ENCODE data around the gene RANBP1. TPM values are rescaled to one million over a fixed set of nuclear protein-coding genes. Genes with fewer than 3 reads are reported as not detected.

RANBP1 gene
- total and polyA plus RNA-seq, 12 donors: 63.3 to 346 (median 126) TPM

DNA sequence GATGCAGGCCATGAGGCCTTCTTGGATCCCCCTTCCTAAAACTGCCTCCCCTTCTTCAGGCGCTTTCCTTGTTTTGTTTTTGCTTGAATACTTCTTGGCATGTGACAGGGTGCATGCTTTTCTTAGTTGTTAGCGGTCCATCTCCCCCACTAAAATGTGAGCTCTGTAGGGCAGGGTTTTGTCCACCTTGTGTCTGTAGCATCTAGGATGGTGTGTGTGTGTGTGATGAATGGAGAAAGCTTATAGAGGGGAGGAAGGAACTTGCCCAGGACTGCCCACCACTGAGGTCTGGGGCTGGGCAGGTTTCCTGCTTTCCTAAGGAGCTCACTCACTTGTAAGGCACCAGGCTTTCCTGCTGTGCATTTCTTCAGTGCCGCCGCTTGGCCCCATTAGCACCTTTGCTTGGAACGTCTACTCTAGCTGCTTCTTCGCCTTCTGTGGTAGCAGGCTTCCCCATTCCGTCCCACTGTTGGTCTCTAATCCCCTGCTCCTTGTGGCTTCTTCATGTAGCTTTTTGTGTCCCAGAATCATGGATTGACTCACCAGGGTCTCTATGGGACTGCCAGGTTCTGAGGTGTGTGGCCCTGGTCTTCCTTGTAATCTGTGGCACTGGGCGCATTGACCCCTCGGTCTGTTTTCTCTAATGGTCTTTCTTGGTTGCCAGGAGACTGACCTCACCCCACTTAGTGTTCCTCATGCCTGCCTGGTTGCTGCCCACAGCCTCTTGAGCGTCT, 32.6 kb upstream of the RANBP1 start:
- Histone ChIP-seq H3K9me3 (replicated peaks in 1 of 3) (no peaks in the 10 kb centered on the region), H3K36me3 (replicated peaks in 1 of 2) (peaks cover 0 to 29% of the 10 kb centered on the region in 2 donors), H3K27me3 (no peaks in the 10 kb centered on the region), H3K4me1 (replicated peaks in 1 of 2) (peaks cover 11 to 46% of the 10 kb centered on the region in 2 donors), H3K27ac (no peak overlapping the region), H3K4me3 (no peak overlapping the region)
- TF ChIP-seq, protein P1, sequence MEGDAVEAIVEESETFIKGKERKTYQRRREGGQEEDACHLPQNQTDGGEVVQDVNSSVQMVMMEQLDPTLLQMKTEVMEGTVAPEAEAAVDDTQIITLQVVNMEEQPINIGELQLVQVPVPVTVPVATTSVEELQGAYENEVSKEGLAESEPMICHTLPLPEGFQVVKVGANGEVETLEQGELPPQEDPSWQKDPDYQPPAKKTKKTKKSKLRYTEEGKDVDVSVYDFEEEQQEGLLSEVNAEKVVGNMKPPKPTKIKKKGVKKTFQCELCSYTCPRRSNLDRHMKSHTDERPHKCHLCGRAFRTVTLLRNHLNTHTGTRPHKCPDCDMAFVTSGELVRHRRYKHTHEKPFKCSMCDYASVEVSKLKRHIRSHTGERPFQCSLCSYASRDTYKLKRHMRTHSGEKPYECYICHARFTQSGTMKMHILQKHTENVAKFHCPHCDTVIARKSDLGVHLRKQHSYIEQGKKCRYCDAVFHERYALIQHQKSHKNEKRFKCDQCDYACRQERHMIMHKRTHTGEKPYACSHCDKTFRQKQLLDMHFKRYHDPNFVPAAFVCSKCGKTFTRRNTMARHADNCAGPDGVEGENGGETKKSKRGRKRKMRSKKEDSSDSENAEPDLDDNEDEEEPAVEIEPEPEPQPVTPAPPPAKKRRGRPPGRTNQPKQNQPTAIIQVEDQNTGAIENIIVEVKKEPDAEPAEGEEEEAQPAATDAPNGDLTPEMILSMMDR (IDR thresholded peaks at IDR 0.05): no peak
- TF ChIP-seq POLR2A (IDR thresholded peaks at IDR 0.05): no peak
- DNase-seq: no peak
- intact Hi-C loops (cut with DNase I): loop anchor here in 1 of 2 donors (10.0 kb wide), 1 partner anchor 109 kb away; no protein-coding TSS in a partner anchor
- 83 to 92% (median 90%) methylated on average over 10 of the region's 10 CpGs for WGBS, 4 donors

DNA sequence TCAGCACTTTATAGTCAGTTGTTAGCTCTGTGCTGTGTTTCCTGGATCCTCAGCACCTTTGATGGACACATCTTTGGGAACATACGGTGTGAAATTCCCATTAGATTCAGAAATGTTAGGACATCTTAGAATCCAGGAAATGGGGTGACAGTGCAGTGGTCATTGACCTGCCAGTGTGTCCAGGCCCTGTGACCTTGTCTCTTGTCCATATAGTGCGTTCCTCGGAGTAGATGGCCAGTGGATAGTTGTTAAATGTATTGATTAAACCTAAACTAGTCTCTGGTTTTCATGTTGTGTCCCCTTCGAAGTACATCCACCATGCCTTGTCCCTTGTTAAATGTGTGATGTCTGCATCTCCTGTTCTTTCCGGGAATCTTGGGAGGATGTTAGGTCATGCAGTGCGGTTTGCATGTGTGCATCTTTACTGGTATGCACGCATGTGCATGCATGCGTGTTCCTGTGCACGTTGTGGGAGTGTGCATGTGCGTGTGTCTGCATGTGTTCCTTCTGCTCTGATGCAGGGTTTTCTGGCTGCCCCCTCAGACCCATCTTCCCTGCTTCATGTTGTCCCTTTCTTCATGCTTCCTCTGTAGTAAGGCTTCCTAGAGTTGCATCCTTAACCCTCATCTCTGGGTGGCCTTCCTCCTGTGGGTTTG, 31.9 kb upstream of the RANBP1 start:
- no peaks in the 10 kb centered on the region for H3K27me3 ChIP-seq
- H3K9me3 ChIP-seq (replicated peaks in 1 of 3): no peaks in the 10 kb centered on the region
- H3K4me3 ChIP-seq: no peak overlapping the region
- peaks cover 0 to 35% of the 10 kb centered on the region in 2 donors for H3K36me3 ChIP-seq (replicated peaks in 1 of 2)
- DNase-seq: no peak
- H3K4me1 ChIP-seq (replicated peaks in 1 of 2): peaks cover 11 to 46% of the 10 kb centered on the region in 2 donors
- intact Hi-C loops (cut with DNase I): loop anchor here in 1 of 2 donors (10.0 kb wide), 1 partner anchor 109 kb away; no protein-coding TSS in a partner anchor
- TF ChIP-seq, protein P1 (IDR thresholded peaks at IDR 0.05): no peak
- no peak for TF ChIP-seq POLR2A (IDR thresholded peaks at IDR 0.05)
- WGBS, 4 donors: 75 to 81% (median 80%) methylated on average over 10 of the region's 10 CpGs
- no peak overlapping the region for H3K27ac ChIP-seq

DNA sequence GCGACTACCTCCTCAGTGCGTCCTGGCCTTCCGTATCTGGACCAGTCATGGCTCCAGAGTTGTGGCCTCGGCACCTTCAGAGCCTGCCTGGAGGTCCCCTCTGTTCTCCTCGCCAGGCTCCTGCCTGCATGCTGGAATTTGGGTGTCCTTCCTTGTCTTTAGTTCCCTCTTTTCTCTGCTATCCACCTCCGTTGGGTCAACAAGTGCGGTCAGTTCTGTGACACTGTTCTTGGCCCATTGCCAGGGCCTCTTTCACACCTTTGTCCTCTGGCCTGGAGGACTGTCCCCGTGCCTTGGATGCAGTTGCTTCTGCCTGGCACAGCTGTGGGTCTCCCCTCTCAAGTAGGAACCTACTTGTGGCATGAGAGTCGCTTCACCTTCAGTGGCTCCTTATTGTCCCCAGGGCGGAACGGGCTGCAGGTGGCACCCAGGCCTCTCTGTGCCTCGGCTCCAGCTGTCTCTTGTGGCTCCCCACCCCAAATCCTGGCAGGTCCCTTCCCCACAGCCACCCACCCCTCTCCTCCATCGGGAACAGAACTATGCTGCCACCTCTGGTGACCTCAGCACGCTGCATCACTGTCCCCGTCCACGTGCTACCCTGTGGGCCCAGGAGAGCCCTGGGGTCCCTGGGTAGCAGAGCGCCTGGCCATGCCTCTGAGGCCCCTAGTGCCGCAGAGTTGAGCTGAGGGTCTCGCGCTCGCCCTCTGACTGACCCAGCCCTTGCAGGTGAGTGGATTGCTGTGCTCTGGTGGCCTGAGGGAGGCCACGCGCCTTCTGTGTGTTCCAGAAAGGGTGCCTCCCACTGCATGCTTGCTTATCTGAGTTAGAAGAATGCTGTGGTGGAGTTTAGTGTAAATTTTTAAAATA, 31.1 kb upstream of the RANBP1 start:
- Histone ChIP-seq H3K9me3 (replicated peaks in 1 of 3) (no peaks in the 10 kb centered on the region), H3K4me1 (replicated peaks in 1 of 2) (peaks cover 11 to 46% of the 10 kb centered on the region in 2 donors), H3K4me3 (no peak overlapping the region), H3K27ac (no peak overlapping the region), H3K36me3 (replicated peaks in 1 of 2) (peaks cover 0 to 42% of the 10 kb centered on the region in 2 donors), H3K27me3 (no peaks in the 10 kb centered on the region)
- WGBS, 4 donors: 69 to 76% (median 76%) methylated on average over 15 to 23 of the region's 23 CpGs
- intact Hi-C loops (cut with DNase I): loop anchor here in 1 of 2 donors (10.0 kb wide), 1 partner anchor 110 kb away; no protein-coding TSS in a partner anchor
- TF ChIP-seq POLR2A (IDR thresholded peaks at IDR 0.05): no peak
- TF ChIP-seq, protein P1 (IDR thresholded peaks at IDR 0.05): peak in 5 of 6 experiments; percentile 13 to 20 (median 17)
- peak in 2 of 7 donors; percentile 29 to 48 for DNase-seq

All from adrenal gland (tissue), 12 donors.